ENCODE measurements around the gene NRG3.

Gene NRG3

GRCh38 chr10:82234173-82234572 is 359.2 kb downstream of the NRG3 start:
- no peak for TF ChIP-seq CTCF (IDR thresholded peaks at IDR 0.05; ENCODE audit: extremely low read depth, insufficient read depth, missing control alignments)
- no peak for DNase-seq (ENCODE audit: low spot score)
- in situ Hi-C loops (cut with MboI; ENCODE audit: low pct_unique_long_range_greater_than_20kb, low sequenced_read_pairs, unreplicated experiment), result no loop called here

- in situ Hi-C loops (cut with MboI; ENCODE audit: low pct_unique_long_range_greater_than_20kb, low sequenced_read_pairs, unreplicated experiment), result no loop called here
- DNase-seq (ENCODE audit: low spot score), result no peak
- TF ChIP-seq CTCF (IDR thresholded peaks at IDR 0.05; ENCODE audit: extremely low read depth, insufficient read depth, missing control alignments), result no peak
Measured at GRCh38 chr10:82236084-82236731, 361.2 kb downstream of the NRG3 start.

- in situ Hi-C loops (cut with MboI; ENCODE audit: low pct_unique_long_range_greater_than_20kb, low sequenced_read_pairs, unreplicated experiment), result no loop called here
- no peak for TF ChIP-seq CTCF (IDR thresholded peaks at IDR 0.05; ENCODE audit: extremely low read depth, insufficient read depth, missing control alignments)
Measured at GRCh38 chr10:82238291-82238690, 363.3 kb downstream of the NRG3 start.

GRCh38 chr10:82240408-82240807 is 365.4 kb downstream of the NRG3 start:
- no peak for DNase-seq (ENCODE audit: low spot score)
- TF ChIP-seq CTCF (IDR thresholded peaks at IDR 0.05; ENCODE audit: extremely low read depth, insufficient read depth, missing control alignments), result no peak
- in situ Hi-C loops (cut with MboI; ENCODE audit: low pct_unique_long_range_greater_than_20kb, low sequenced_read_pairs, unreplicated experiment), result no loop called here

More at GRCh38 chr10:82238291-82238690, 363.3 kb downstream of the NRG3 start:
- no peak for DNase-seq (ENCODE audit: low spot score)

- in situ Hi-C loops (cut with MboI; ENCODE audit: low pct_unique_long_range_greater_than_20kb, low sequenced_read_pairs, unreplicated experiment), result no loop called here
- DNase-seq (ENCODE audit: low spot score), result no peak
- TF ChIP-seq CTCF (IDR thresholded peaks at IDR 0.05; ENCODE audit: extremely low read depth, insufficient read depth, missing control alignments), result no peak
Measured at GRCh38 chr10:82242778-82243177, 367.8 kb downstream of the NRG3 start.

GRCh38 chr10:82245157-82245556 is 370.2 kb downstream of the NRG3 start:
- no peak for DNase-seq (ENCODE audit: low spot score)
- in situ Hi-C loops (cut with MboI; ENCODE audit: low pct_unique_long_range_greater_than_20kb, low sequenced_read_pairs, unreplicated experiment), result no loop called here
- no peak for TF ChIP-seq CTCF (IDR thresholded peaks at IDR 0.05; ENCODE audit: extremely low read depth, insufficient read depth, missing control alignments)

Data from GM13977 (cell line).